Activated CD4-positive, alpha-beta T cell treated with anti-CD3 and anti-CD28 coated beads, Interleukin-10, Interleukin-2, amounts not matched to agents 100 ng/mL and 50 ng/mL, durations not matched to agents 16 hours and 8 hours (primary cell): ENCODE data around the gene NMNAT1.
"Not testable (repeated sequence)": the region's sequence is repeated elsewhere in the genome, so short reads cannot be mapped to it uniquely, and the experiment has no call there.

ENCODE experiments used
- DNase-seq: peaks from one replicate; pipeline ENCODE4 v3.0.0-alpha.2; 2020

The NMNAT1 gene

DNA sequence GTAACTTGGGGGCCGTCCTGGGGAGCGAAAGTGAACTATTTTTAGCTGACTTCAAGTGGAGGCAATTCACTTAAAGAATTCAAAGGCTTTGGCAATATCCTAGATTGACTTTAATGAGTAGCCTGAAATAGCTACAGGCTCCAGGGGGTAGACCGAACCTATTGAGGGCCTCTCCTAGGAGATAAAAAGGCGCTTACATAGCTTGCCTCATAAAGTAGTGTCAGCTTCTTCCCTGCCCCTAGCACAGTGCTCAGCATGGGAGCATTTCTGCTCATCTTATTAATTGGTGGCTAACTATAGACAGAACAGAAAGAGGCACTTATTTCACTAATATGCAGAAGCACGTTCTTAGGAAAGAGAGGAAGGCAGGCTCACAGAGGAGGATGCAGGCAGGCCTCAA is 20.9 kb upstream of the NMNAT1 start:
- DNase-seq, result no peak

DNA sequence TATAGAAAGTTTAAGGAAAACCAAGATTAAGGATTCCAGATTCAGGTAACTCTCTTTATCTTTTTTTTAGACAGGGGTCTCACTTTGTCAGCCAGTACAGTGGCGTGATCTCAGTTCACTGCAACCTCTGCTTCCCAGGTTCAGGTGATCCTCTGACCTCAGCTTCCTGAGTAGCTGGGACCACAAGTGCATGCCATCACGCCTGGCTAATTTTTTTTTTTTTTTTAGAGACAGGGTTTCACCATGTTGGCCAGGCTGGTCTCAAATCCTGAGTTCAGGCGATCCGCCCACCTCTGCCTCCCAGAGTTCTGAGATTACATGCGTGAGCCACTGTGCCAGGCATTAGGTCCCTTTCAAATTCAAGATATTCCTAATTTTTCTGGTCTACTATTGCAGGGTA is 16.0 kb upstream of the NMNAT1 start:
- no peak for DNase-seq

DNA sequence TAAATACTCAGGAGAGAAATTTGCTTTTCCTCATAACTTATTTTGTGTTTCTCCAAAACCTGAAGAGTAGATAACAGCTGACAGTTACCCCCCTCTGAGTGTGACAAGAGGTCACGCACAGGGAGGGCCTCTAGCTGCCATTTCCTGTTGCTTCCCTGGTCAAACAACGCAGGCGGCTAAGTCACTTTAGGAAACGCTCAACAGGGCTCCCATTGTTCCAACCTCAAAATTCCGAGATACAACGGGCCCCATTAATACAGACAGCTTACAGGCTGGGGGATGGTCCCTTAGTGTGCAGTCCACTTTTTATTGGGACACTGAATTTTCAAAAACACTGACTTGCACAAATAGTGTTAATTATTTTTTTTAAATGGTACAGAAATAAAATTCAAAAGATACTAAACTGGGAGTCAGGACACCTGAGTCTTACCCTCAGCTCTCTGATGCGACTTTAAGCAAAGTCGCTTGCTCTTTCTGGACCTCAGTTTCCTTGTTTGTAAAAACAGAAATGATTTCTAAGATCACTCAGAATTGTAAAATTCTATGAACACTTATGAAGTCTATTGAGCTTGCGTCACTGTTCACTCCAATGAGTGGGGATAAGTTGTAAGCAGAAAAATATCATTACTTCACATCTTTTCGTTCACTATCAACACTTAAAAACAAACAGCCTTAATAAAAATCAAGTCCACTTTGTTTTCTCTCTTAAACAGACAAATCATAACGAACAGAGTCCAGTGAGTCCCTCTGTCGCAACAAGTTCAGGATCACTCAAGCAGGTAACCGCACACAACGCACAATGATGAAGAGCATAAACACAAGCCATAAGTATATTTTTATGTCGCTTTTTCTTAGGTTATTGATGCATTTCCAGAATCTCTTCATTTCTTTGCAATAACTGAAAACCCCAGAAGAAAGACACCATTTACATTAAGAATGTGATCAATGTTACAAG is 13.6 kb upstream of the NMNAT1 start:
- no peak for DNase-seq

DNA sequence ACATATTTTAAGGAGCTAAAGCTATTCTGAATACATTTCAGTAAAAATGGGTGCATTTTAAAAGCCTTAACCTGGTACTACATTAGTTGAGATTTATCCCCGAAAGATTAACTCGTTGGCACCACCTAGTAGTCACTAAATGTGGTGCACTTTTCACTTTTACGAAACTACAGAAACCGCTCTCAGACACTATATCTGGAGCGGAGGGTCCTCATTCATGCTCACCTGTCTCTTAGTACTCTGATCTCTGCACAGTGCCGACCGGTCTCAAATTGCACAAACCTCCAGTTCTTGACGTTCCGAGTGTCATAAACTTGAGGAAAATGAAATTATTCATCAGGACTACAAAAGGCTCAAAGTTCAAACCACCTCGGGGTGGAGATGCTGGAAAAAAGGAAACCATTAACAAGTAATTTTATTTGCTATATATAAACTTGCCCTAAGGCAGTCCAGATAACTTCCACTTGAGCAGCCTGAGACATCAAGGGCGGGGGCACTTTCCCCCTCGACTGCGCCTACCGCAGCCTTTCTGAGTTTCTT is 806 bp upstream of the NMNAT1 start:
- DNase-seq, result peak; percentile 71

DNA sequence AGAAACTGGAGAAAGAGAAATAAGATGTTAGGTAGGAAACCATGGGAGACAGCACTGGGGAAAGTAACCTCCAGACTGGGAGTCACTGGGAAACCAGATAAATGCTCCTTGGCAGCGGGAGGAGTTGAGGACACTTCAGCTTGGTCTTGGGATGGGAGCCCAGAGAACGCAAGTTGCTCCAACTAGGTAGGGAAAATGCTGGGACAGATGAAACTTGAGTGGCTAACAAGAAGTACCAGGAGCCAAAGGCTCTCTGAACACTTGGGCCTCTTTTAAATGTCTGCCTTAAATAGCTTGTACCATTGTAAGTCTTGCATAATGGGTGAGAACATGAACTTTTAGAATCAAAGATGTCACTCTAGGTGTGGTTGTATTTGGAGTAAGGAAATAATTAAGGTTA is 3.0 kb downstream of the NMNAT1 start:
- no peak for DNase-seq

DNA sequence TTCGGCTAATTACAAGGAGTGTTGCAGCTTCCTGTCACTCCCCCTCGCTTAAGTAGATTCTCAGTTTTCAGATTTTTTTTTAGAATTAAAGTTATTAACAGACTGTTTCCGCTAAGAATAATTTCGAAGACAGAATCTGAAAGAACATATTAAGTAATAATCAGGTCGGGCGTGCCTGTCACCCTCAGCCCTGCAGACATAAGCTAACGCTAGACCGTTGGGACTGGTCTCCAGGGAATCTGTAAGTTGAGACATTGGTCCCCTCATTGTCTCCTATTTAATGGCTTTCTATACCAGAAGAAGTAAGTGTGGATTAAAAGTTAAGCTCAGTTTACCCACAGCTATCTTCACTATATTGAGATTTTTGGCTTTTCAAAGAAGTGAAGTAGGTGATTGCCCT is 14.5 kb downstream of the NMNAT1 start:
- no peak for DNase-seq

DNA sequence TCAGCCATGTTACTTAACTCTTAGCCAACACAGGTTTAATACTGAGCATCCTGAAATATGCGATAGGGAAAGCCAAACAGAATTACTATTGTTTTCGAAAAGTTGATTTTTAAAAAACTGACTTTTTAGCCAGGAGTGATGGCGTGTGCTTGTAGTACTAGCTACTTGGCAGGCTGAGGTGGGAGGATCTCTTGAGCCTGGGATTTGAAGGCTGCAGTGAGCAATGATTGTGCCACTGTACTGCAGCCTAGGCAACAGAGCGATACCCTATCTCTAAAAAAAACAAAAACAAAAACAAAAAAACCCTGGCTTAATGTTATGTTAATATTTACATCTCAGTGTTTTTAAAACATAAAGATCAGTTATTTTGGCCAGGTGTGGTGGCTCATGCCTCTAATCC is 16.7 kb downstream of the NMNAT1 start:
- DNase-seq, result no peak

DNA sequence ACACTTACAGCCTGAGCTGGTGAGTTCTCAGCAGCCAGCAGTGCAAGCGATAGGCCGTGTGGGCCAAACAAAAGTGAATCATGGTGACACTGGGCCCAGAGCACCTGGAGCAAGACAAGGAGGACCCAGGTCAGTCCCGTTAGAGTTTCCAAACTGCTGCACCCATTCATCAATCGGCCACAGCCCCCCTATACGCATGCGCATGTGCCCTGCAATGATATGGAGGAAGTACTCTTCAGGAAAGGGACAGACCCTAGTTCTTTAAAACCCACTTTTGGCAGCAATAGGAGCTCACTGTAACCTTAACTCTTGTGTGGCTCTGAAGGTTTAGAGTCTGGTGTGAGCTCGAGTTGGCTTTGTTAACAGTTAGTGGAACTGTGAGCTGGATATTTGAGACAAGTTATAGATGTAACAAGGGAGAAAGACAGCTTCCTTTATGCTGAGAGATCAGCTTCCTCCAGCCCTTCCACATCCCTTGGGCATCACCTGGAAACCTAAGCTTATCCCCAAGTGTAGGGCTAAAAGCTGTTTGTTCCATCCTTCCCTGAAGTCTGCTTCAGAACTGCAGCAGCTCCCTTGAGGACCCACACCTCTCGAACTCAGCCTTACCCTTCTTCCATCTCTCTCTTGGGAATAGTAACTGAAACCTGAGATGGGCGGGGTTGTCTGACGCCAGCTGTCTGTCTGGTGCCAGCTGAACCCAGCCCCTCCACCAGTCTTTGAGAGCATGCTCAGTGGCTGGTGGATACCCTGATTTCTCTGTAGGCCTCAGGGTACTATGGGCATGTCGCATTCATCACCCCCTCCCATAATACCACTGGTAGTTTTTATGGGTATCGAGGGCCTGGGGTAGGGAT is 17.7 kb downstream of the NMNAT1 start:
- DNase-seq, result no peak

DNA sequence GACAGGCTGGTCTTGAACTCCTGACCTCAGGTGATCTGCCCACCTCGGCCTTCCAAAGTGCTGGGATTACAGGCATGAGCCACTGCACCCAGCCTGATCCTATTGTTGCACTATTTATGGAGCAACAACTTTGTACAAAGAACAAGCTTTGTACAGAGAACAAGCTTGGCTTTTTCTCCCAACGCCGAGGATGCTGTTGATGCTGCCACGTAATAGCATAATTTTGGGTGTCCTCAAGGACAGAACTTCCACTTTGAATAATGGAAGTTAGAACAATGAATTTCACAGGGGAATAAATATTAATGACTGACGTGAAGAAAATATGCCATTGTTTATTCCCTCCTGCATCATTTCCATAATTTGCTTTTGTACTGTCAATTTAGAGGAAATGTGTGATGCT is 41.0 kb downstream of the NMNAT1 start:
- no peak for DNase-seq

DNA sequence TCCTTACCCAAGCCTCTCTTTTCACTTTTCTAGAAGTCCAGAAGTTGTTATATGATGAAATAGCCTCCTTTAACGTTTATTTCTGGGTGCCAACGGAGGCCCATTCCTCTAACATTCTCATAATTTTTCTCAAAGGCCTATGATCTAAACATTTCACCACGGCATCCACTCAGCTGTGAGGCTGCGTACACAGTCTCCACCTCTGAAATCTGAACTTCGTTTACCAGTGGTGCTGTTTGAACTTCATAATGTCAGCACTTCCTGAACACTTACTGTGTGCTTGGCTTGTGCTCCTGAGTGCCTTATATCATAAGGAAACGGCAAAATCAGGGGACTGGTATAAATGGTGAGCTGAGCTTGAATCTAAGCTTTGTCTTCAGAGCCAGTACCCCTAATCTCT is 41.7 kb downstream of the NMNAT1 start:
- no peak for DNase-seq

DNA sequence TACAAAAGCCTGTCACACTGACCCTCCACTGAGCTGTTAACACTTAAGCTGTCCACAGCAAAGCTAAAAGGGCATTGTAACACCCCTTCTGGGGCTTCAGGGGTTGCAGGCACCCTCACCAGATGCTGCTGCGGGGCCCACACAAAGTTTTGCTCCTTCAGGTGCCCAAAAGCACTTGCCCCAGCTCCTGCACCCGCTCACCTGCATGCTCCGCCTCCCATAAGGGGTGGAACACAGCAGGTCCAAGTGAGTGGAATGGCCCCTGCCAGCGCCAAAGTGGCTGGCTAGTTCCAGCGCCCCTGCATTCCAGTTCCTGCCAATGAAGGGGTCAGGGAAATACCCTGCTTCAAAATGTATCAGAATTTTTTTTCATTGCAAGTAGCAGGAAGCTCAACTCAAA is 46.5 kb downstream of the NMNAT1 start:
- no peak for DNase-seq

DNA sequence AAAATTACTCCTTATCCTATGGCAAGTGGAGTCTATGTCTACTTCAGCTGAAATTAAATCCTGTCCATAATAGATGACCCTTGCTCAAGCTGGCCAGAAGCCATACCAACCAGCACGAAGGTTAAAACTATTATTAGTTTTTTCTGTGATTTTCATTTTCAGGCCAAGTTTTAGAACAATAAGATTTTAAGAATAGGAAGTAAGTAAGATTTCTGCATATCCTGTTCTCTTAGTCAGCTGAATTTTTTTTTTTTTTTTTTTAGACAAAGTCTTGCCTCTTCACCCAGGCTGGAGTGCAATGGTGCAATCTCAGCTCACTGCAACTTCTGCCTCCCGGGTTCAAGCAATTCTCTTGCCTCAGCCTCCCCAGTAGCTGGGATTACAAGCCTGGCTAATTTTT is 47.7 kb downstream of the NMNAT1 start:
- no peak for DNase-seq

DNA sequence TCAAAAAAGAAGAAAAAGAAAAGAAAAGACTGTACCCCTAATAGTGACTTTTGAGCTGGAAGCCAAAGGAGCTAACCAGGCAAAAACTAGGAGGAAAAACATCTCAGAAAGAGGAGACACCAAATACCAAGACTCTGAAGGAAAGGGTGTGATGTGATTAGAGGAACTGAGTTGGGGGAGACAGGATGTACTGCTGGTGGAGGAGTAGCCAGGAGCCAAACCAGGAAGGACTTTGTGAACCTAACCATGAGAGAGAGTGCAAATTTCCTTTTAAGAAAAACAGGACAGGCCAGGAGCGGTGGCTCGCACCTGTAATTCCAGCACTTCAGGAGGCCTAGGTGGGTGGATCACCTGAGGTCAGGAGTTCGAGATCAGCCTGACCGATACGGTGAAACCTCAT is 49.6 kb downstream of the NMNAT1 start:
- no peak for DNase-seq

DNA sequence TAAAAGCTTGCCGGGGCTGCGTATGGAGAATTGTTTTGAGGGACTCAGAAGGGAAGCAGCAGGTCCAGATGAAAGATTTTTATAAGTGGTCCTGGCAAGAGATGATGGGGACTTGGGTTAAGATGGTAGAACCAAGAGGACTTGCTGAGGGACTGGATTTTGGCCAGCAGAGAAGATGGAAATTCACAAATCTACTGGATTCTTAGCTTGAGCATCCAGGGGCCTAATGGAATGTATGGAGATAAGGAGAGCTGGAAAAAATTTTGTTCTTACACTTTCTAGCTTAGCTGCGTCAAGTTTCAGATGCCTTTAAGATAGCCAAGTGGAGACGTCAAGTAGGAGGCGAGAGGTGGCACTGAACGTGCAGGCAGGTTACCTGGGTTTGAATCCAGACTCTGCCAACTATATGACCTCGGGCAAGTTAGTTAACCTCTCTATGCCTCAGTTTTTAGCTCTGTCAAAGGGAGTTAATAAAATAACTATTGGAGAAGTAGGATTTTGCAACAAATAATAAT is 50.3 kb downstream of the NMNAT1 start:
- no peak for DNase-seq

DNA sequence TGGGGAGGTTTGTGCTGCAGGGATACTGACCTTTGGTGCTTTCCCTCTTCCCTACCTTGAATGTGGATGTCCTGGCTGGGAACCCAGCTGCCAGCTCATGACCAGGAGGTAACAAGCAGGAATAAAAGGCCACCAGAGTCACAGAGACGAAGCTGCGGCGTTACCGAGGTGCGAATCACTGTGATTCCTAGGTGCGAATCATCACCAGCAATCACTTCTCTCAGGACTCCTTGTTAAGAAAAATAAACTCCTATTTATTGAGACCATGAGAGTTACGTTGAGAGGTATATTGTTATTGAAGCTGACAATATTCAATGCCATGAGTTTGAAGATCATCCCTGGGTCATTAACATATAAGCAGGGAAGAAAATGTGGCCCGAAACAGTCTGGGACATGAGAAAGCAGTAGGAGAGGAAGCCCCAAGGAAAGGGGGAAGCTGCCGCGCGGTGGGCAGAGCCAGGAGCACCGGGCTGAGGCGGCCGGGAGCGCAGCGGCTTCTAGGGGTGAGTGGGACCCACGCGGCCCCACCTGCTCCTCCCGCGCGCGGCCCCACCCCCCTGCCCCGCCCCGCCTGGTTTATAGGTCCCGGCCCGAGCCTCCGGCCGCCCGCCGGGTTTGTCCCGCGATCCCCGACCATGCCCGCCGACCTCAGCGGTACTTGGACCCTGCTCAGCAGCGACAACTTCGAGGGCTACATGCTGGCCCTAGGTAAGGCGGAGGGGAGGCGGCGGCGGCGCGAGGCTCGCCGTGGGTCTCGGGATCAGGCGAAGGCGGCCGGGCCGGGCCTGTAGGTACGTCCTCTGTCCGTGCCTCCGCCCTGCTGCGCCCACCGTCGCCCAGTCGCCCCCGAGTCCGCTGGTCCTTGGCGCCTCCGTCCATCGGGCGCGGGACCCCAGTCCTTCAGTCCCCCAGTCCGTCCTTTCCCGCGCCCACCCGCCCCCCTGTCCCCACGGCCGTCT is 53.6 kb downstream of the NMNAT1 start, which contains the start of gene RBP7:
Gene RBP7, plus strand, starts transcription at position 605 of the 959 bp plus-strand sequence. Its CDS starts 31 bp downstream, at position 636.
- DNase-seq, result peak; percentile 5

DNA sequence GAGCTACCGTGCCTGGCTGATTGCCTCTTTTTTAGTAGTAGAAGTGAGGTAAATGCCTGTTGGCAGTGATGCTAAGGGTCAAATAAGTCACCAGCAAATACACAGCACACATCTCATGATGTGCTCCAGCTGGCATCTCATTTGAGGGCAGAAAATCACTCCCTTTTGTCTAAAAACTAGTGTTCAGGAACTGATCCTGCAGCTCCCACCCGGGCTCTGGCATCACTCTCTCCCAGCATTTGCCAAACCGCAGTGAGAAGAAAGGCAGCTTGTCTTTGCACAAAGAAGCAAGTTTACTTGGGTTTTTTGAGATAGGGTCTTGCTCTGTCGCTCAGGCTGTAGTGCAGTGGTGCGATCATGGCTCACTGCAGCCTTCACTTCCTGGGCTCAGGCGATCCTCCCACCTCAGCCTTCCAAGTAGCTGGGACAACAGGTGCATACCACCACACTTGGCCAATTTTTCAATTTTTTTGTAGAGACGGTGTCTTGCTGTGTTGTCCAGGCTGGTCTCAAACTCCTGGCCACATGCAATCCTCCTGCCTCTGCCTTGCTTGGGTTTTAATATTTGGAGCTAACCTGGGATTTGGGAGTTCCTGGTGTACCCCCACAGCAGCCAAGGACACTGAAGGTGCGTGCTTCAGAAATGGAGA is 57.9 kb downstream of the NMNAT1 start:
- no peak for DNase-seq

DNA sequence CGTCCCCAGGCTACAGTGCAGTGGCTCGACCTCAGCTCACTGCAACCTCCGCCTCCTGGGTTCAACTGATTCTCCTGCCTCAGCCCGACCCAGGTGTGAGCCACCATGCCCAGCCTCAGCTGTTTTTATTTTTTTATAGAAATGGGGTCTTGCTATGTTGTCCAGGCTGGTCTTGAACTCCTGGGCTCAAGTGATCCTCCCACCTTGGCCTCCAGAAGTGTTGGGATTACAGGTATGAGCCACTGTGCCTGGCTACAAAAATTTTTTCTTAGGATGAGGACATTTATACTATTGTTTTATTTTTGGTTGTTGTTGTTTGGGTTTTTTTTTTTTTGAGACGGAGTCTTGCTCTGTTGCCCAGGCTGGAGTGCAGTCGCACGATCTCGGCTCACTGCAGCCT is 62.0 kb downstream of the NMNAT1 start:
- DNase-seq, result not testable (repeated sequence)

DNA sequence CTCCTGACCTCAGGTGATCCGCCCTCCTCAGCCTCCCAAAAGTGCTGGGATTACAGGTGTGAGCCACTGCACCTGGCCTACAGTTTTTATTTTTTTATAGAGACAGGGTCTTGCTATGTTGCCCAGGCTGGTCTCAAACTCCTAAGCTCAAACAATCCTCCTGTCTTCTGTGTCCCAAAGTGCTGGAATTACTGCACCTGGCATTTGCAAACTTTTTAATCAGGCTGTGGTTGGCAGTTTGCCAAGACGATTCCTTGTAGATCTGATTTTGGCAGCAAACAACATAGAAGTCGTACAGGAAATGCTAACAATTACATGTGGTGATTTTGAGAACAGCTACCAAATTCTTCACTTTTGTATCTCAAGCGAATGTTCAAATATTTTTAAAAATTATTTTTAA is 63.9 kb downstream of the NMNAT1 start:
- no peak for DNase-seq

DNA sequence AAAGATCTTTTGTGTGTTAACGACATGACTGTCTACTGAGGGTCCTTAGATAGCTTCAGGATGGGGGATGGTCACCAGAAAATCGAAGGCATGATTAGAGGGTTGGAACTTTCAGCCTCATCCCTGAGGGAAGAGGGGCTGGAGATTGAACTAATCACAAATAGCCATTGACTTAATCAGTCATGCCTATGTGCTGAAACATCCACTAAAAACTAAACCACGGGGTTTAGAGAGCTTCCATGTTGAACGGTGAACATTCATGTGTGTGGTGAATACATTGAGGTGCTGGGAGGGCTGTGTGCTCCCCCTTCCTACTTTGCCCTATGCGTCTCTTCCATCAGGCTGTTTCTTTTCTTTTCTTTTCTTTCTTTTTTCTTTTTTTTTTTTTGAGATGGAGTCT is 70.7 kb downstream of the NMNAT1 start:
- DNase-seq, result no peak

DNA sequence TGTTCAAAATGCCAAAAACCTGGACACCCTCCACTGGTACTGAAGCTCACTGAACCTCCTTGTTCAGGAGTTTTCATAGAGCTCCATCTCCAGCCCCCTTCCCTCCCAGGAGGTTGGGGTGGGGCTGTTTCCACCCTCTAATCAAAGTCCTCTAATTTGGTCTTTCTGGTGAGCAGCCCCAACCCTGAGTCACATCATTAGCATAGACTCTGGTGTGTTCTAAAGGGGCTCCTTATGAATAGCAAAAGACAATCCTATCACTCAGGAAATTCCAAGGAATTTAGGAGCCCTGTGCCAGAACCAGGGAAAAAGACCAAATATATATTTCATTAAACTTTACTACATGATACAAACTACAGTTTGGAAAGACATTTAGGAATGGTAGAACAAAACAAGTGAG is 76.3 kb downstream of the NMNAT1 start:
- DNase-seq, result no peak

DNA sequence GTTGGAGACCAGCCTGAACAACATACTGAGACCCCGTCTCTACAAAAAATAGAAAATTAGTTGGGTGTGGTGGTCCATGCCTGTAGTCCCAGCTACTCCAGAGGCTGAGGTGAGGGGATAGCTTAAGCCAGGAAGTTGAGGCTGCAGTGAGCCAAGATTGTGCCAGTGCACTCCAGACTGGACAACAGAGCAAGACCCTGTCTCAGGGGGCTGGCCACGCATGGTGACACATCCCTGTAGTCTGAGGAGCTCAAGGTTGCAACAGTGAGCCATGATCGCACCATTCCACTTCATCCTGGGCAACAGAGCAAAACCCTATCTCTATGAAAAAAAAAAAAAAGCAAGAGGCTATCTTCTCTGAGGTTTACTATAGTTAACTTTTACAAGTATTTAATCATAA is 76.8 kb downstream of the NMNAT1 start:
- DNase-seq, result no peak

DNA sequence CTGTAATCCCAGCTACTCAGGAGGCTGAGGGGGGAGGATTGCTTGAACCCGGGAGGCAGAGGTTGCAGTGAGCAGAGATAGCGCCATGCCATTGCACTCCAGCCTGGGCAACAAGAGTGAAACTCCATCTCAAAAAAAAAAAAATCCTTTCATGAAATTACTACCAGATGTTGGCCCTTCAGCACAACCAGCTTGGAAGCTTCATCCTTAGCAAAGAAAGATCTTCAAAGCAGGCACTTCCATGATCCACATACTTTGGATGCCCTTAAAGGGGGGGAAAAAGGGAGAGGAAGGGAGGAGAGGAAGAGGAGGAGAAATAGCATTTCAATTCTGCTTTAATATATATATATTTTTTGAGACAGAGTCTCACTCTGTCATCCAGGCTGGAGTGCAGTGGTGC is 77.4 kb downstream of the NMNAT1 start:
- not testable (repeated sequence) for DNase-seq
